ENCODE results near the gene COQ4. TPM values are rescaled to one million over a fixed set of nuclear protein-coding genes. Genes with fewer than 3 reads are reported as not detected.

The COQ4 gene
- polyA plus RNA-seq, 1 experiment, result 19.0 TPM

- no peak for DNase-seq (ENCODE audit: low read depth, low spot score)
- no peak for TF ChIP-seq CTCF (IDR thresholded peaks at IDR 0.05; ENCODE audit: low read depth, low read length)
- ChIA-PET CTCF (interaction anchor here (0.8 kb wide), 1 partner anchor 17 kb away, joined by 3 read pairs; no protein-coding TSS in a partner anchor), POLR2A (interaction anchor here (0.6 to 0.8 kb wide), 2 partner anchors 23 to 87 kb away, joined by 3 read pairs; partner anchors contain the start of genes GOLGA2 and SWI5)
- no peak overlapping the region for H3K4me3 ChIP-seq (ENCODE audit: low read depth, low read length)
- H3K9me3 ChIP-seq (ENCODE audit: control insufficient read depth, insufficient read depth, low read length), result no peaks in the 10 kb centered on the region
- H3K27me3 ChIP-seq (ENCODE audit: control insufficient read depth, insufficient read depth, low read length), result no peaks in the 10 kb centered on the region
- no peak overlapping the region for H3K27ac ChIP-seq (ENCODE audit: low read depth, low read length)
Measured at GRCh38 chr9:128298535-128299482, 23.8 kb upstream of the COQ4 start.

GRCh38 chr9:128304136-128304970 lies 18.3 kb upstream of the COQ4 start:
- Histone ChIP-seq H3K4me3 (ENCODE audit: low read depth, low read length) (no peak overlapping the region), H3K27ac (ENCODE audit: low read depth, low read length) (peak overlapping the region; percentile 11), H3K27me3 (ENCODE audit: control insufficient read depth, insufficient read depth, low read length) (no peaks in the 10 kb centered on the region), H3K9me3 (ENCODE audit: control insufficient read depth, insufficient read depth, low read length) (no peaks in the 10 kb centered on the region)
- POLR2A ChIA-PET, result interaction anchor here (0.6 to 1.0 kb wide), 2 partner anchors 8 to 46 kb away, joined by 4 read pairs; no protein-coding TSS in a partner anchor
- TF ChIP-seq CTCF (IDR thresholded peaks at IDR 0.05; ENCODE audit: low read depth, low read length), result no peak
- CTCF ChIA-PET, result interaction anchor here (1.2 to 2.3 kb wide), 4 partner anchors 9 to 116 kb away, joined by 3 to 15 read pairs (median 8); partner anchors contain the start of gene CERCAM
- no peak for DNase-seq (ENCODE audit: low read depth, low spot score)

- Histone ChIP-seq H3K9me3 (ENCODE audit: control insufficient read depth, insufficient read depth, low read length) (no peaks in the 10 kb centered on the region; the same call in 1 of the 2 replicates), H3K27me3 (ENCODE audit: control insufficient read depth, insufficient read depth, low read length) (no peaks in the 10 kb centered on the region), H3K4me3 (ENCODE audit: low read depth, low read length) (no peak overlapping the region), H3K27ac (ENCODE audit: low read depth, low read length) (no peak overlapping the region)
- TF ChIP-seq CTCF (IDR thresholded peaks at IDR 0.05; ENCODE audit: low read depth, low read length), result no peak
- CTCF ChIA-PET, result interaction anchor here (0.6 to 2.3 kb wide), 5 partner anchors 9 to 115 kb away, joined by 3 to 15 read pairs (median 7); partner anchors contain the start of gene CERCAM
- DNase-seq (ENCODE audit: low read depth, low spot score), result no peak
- POLR2A ChIA-PET, result interaction anchor here (0.6 to 1.0 kb wide), 2 partner anchors 9 to 46 kb away, joined by 4 read pairs; no protein-coding TSS in a partner anchor
Measured at GRCh38 chr9:128304971-128305288, 17.7 kb upstream of the COQ4 start.

GRCh38 chr9:128309551-128309950 lies 13.1 kb upstream of the COQ4 start:
- CTCF ChIA-PET, result no interaction called here
- no peak for DNase-seq (ENCODE audit: low read depth, low spot score)
- Histone ChIP-seq H3K9me3 (ENCODE audit: control insufficient read depth, insufficient read depth, low read length) (no peaks in the 10 kb centered on the region; the same call in 1 of the 2 replicates), H3K27me3 (ENCODE audit: control insufficient read depth, insufficient read depth, low read length) (no peaks in the 10 kb centered on the region), H3K27ac (ENCODE audit: low read depth, low read length) (no peak overlapping the region), H3K4me3 (ENCODE audit: low read depth, low read length) (no peak overlapping the region)
- POLR2A ChIA-PET, result interaction anchor here (1.2 kb wide), 1 partner anchor 9 kb away, joined by 3 read pairs; no protein-coding TSS in a partner anchor
- TF ChIP-seq CTCF (IDR thresholded peaks at IDR 0.05; ENCODE audit: low read depth, low read length), result no peak

Measured in AG04450 (cell line).